NCI-H1436 (cell line): ENCODE data around the gene TMEM202.
A peak's percentile ranks its signal among the peaks of the same experiment; 100 is the strongest.
"Not testable (repeated sequence)": the region's sequence is repeated elsewhere in the genome, so short reads cannot be mapped to it uniquely, and the experiment has no call there.

Experiments
- DNase-seq: peaks from one replicate; lab custom pipeline; 2025; lab: John Stamatoyannopoulos, UW

Gene TMEM202, protein sequence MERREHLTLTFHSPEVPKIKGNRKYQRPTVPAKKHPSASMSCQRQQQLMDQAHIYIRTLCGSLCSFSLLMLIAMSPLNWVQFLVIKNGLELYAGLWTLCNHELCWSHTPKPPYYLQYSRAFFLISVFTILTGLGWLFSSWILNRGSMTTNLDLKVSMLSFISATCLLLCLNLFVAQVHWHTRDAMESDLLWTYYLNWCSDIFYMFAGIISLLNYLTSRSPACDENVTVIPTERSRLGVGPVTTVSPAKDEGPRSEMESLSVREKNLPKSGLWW

GRCh38 chr15:72397796-72398588 lies at the start of gene TMEM202:
Gene TMEM202 (plus strand): TSS chr15:72398305. CDS start chr15:72398327, 22 bp downstream.
- DNase-seq = no peak

- DNase-seq = no peak
Measured at GRCh38 chr15:72353266-72353665, 44.8 kb upstream of the TMEM202 start.

DNA sequence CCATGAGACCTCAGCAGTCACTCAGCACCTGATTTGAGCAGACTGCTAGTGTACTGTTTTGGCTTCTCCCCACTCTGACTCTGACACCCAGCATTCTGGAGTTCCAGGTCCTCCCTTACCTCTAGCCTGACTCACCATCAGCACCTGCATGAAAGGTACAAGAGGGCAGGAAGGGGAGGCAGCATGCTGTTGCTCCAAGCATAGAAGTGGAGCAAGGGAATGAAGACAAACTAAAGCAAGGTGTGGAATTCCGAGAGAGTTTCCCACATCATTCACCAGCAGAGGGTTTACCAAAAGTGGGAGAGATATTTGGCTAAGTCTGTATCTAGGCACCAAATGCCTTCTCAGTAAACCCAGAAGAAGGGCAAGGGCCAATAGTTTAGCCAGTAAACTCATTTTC lies 43.6 kb upstream of the TMEM202 start:
- no peak for DNase-seq

GRCh38 chr15:72358121-72358520 lies 40.0 kb upstream of the TMEM202 start:
- no peak for DNase-seq

DNA sequence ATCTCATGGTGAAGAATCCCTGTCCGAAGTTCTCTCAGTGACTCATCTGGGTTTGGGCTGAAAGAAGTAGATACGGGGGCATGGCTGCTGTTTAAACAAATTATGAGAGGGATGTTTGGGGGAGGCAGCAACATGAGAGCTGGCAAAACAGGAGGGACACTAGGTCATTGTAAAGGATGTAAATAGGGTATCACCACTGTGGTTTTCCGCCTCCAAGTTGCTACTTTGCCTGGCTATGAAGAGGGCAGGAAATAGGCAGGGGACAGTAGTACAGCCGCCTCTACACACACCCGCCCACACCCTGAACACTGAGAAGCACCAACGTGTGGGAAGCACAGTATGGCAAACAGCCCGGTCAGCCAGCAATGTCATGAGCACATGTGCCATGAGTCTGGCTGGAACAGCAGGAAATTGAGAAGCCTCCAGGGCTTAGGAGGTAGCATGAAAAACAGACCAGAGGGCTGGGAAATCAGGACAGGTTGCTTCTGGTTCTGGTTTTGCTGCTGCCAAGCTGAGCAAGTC lies 39.4 kb upstream of the TMEM202 start:
- no peak for DNase-seq

GRCh38 chr15:72361176-72361575 lies 36.9 kb upstream of the TMEM202 start:
- DNase-seq = no peak

DNA sequence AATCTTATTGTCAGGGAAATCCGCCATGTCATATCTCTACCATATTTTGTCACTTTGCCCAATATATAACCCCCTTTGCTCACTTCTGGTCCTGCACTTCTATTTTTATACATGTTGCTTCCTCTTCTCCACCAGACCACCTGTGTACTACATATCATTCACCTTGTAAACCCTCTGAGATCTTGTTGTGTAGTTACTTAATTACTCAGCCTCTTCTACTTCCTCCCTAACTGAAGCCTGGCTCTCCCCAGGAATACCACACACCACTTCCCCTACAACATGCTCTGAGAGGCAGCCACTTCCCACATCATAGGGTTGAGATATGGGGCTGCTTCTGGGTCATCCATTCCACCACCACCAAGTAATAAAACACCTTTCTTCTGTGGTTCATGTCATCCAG lies 32.3 kb upstream of the TMEM202 start:
- DNase-seq = no peak

GRCh38 chr15:72368325-72368724 lies 29.8 kb upstream of the TMEM202 start:
- DNase-seq = no peak

- DNase-seq = no peak
Measured at GRCh38 chr15:72368899-72369298, 29.2 kb upstream of the TMEM202 start.

- DNase-seq = no peak
Measured at GRCh38 chr15:72369964-72370363, 28.1 kb upstream of the TMEM202 start.

DNA sequence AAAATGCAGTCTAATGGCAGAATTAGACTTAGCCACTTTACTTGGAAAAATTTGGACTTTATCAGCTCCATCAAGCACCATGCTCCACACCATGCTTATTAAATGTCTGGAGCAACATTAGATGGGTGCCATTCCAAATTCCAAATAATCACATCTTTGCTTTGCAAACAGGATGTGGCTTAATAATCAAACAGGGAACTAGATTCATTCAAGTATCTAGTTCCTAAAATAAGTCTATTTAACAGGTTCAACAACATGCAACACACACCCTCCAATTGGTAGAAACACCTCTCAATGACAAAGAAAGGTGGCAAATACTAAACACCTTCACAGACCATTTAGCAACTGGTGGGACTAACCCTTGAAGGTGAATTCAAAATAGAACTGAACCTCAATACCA lies 25.7 kb upstream of the TMEM202 start:
- no peak for DNase-seq

- DNase-seq = no peak
Measured at GRCh38 chr15:72375501-72375845, 22.6 kb upstream of the TMEM202 start.

GRCh38 chr15:72375846-72376581 lies 22.1 kb upstream of the TMEM202 start, which contains the start of gene HEXA:
Gene HEXA (minus strand): TSS chr15:72376014. CDS start chr15:72375972, 42 bp downstream.
- peak; percentile 93 for DNase-seq

DNA sequence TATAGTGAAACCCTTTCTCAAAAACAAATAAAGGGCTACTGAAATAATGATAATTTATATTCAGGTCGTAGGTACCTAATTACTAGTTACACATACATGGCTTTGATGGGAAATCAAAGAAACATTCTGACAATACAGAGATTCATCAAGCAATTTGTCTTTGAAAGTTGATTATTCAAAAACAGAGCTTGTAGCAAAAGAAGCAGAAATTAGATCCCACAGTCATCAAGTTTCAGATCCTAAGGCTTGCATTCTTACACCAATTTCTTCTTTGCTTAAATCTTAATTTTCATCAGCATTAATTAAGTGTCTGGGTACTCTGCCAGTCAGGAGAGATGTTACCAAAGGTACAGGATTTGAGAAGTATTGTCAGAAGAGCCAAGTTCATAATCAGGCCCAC lies 20.8 kb upstream of the TMEM202 start:
- no peak for DNase-seq

GRCh38 chr15:72379106-72379505 lies 19.0 kb upstream of the TMEM202 start:
- DNase-seq = not testable (repeated sequence)

- DNase-seq = no peak
Measured at GRCh38 chr15:72379856-72380430, 18.2 kb upstream of the TMEM202 start.

GRCh38 chr15:72380743-72381142 lies 17.4 kb upstream of the TMEM202 start:
- DNase-seq = no peak

GRCh38 chr15:72382146-72382545 lies 16.0 kb upstream of the TMEM202 start:
- no peak for DNase-seq

DNA sequence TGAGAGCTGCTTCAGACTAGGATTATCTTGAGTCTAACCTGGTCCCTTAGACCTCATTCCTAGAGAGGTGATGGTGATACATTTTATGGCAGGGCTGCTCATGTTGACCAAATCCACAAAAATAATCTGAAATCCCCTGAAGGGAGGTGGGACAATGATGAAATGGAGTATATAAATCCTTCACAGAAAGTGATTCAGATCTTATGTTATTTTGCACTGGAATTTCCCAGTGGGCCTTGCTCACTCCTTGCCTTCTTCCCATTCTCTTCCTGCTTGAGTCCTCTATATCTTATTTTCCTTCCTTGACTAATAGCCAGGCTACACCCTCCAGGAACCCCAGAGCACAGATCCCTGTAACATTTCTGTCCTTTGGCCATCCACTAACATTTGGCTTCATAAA lies 10.4 kb upstream of the TMEM202 start:
- no peak for DNase-seq

DNA sequence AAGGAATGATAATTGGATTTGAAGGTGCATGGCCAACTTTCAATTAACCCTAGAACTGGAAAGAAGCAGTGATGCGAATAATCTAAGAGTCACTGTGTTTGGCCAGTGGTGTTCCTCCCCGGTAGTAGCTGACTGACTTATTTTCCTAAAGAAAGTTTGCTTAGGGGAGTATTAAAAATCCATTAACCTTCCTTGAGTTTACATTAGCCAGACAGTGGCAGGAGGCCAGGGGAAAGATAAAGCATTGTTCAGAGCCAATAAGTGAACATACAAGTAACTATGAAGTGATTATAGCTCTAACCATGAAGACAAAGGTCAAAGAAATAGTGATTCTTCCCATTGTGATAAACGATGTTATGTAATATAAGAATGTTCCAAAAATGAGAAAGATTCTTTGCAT lies 8.9 kb upstream of the TMEM202 start:
- DNase-seq = no peak

- DNase-seq = not testable (repeated sequence)
Measured at GRCh38 chr15:72396331-72396730, 1.8 kb upstream of the TMEM202 start.

- DNase-seq = no peak
Measured at GRCh38 chr15:72398648-72399047, 543 bp downstream of the TMEM202 start.
